Heart right ventricle (tissue), 16 donors: ENCODE measurements around the gene ARL6IP1. TPM values are rescaled to one million over a fixed set of nuclear protein-coding genes. Genes with fewer than 3 reads are reported as not detected.

ENCODE experiments used
- ATAC-seq, 8 donors: fragments of 200-7000 bp; cut with Tn5 transposase; one replicate each; pipeline ENCODE4 v1.9.1; 2020; ENCODE audit warnings: mild to moderate bottlenecking in 8 of 8, moderate library complexity in 8 of 8, moderate number of reproducible peaks in 1 of 8
- DNase-seq, 2 donors: peaks; one replicate each; pipeline ENCODE4 v3.0.0-alpha.2; 2020
- H3K27ac ChIP-seq, 10 donors: fragments of 200-600 bp; sonication (generic) in 2 of 10; one replicate each; pipeline versions ENCODE4 v1.5.0 to v1.8.0; 2020 to 2022; ENCODE audit warnings: mild to moderate bottlenecking in 3 of 10
- H3K27me3 ChIP-seq, 7 donors: fragments of 200-600 bp; one replicate each; pipeline ENCODE4 v1.8.0; 2021 to 2022; ENCODE audit warnings: mild to moderate bottlenecking in 2 of 7
- H3K36me3 ChIP-seq, 9 donors: fragments of 200-600 bp; sonication (generic) in 1 of 9; one replicate each; pipeline versions ENCODE4 v1.5.0 to v1.8.0; 2020 to 2022; ENCODE audit warnings: mild to moderate bottlenecking in 2 of 9
- H3K4me1 ChIP-seq, 9 donors: fragments of 200-600 bp; sonication (generic) in 1 of 9; one replicate each; pipeline versions ENCODE4 v1.5.0 to v1.8.0; 2020 to 2022; ENCODE audit warnings: mild to moderate bottlenecking in 4 of 9
- H3K4me3 ChIP-seq, 10 donors: fragments of 200-600 bp; sonication (generic) in 2 of 10; one replicate each; pipeline versions ENCODE4 v1.5.0 to v1.8.0; 2020 to 2022; ENCODE audit warnings: mild to moderate bottlenecking in 7 of 10, moderate library complexity in 2 of 10
- H3K9me3 ChIP-seq, 11 donors: fragments of 200-600 bp in 10 of 11; sonication (generic) in 2 of 11; one replicate each; pipeline versions ENCODE4 v1.5.0 to v1.8.0; 2013 to 2022; ENCODE audit warnings: mild to moderate bottlenecking in 2 of 11, control low read depth in 1 of 11, moderate library complexity in 1 of 11
- WGBS, 2 donors: extraction: QIAGEN DNeasy Blood & Tissue Kit; methylation state at CpG; one replicate each; pipeline ENCODE4 v1.1.7; 2013; ENCODE audit warnings: inconsistent platforms in 1 of 2; 5-methylcytosine and 5-hydroxymethylcytosine counted together
- intact Hi-C, 10 donors: fragments of 100-400 bp; cut with DNase I; formaldehyde crosslinking; loops; one replicate each; pipeline versions ENCODE4 v1.11.1 to v1.14.2; 2022
- polyA plus RNA-seq, 2 donors: library from polyadenylated mRNA; stranded (reverse); fragments of 200-250 nt; gene quantifications; one replicate each; pipeline ENCODE4 v1.2.3, GENCODE V29; 2013
- total RNA-seq, 10 donors: library from RNA; stranded (reverse); fragmentation: NEBNext Ultra II Directional in 3 of 10; extraction: Animal tissue kit (Norgen Biotek cat#: 25700) in 3 of 10; gene quantifications; one replicate each; pipeline versions ENCODE4 v1.2.1 to v1.2.4, GENCODE V29; 2021 to 2023
- TF ChIP-seq, protein P1 (sequence below), 9 donors: fragments of 200-600 bp; sonication (generic) in 2 of 9; IDR thresholded peaks; one replicate each; pipeline versions ENCODE4 v1.5.0 to v1.8.0; 2021 to 2022; ENCODE audit warnings: antibody characterized with exemption in 9 of 9, mild to moderate bottlenecking in 5 of 9, moderate library complexity in 1 of 9
- donor health status: Arrhythmogenic right ventricular cardiomyopathy.
- donor health status: ischemic (EF 13 %, LVEDD 7.1; RV severe dilation, severe dysfunction).
- donor health status: healthy with polysubstance abuse.
- donor health status: DM: no; HTN: yes; CAD: no.
- donor health status: DM: no; HTN: no; CAD: no.
- donor health status: ischemic (EF 25% LVEDD 6.9; RV normal size, moderate dysfunction).
- donor health status: ischemic (EF 25% LVEDD 5.7; RV mildly dilated, moderate dysfunction).
- donor health status: healthy.
- donor health status: DM: yes; HTN: yes; CAD: no.
- donor health status: Ischemic cardiomyopathy.
- donor health status: ischemic (EF 35%, LVEDD 5.7; RV mildly dilated, moderate dysfunction).
- donor health status: nonischemic (EF 11% LVEDD 7.7; RV severe dilation, severe dysfunction).
- donor health status: DM: yes; HTN: yes; CAD: no.
- donor health status: PGD.
- donor health status: ischemic (EF 29% LVEDD 5.4; RV normal size, mild dysfunction).
- donor health status: nonischemic (EF 23%, LVEDD 6.1; RV moderate dilation, normal function).

Gene ARL6IP1
- total and polyA plus RNA-seq, 12 donors, result 18.6 to 46.6 (median 22.0) TPM

DNA sequence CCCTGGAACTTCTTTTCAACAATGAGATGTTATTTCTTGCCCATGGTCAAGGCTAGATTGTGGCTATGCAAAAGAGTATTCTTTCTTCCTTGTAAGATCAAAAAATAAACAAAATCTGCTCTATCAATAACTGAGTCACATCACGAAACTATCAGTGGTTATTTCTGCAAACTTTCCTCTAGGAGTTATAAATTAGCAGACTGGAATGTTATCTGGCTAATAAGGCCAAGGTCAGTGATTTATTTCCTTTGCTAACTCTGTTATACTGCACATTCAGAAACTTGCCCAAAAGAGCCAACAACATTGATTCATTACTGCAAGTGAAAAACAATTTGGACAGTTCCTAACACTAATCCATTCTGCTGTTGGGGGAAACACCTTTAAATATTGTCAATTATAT lies 5.0 kb downstream of the ARL6IP1 start:
- Histone ChIP-seq H3K36me3 (peaks cover 0 to 72% (median 32%) of the 10 kb centered on the region in 9 donors), H3K9me3 (no peaks in the 10 kb centered on the region), H3K4me1 (peaks cover 0 to 42% (median 29%) of the 10 kb centered on the region in 9 donors), H3K27ac (no peak overlapping the region), H3K27me3 (no peaks in the 10 kb centered on the region), H3K4me3 (no peak overlapping the region)
- ATAC-seq (no peak), DNase-seq (no peak)
- 76 to 86% methylated on average over 1 of the region's 1 CpG for WGBS, 2 donors
- TF ChIP-seq, protein P1, sequence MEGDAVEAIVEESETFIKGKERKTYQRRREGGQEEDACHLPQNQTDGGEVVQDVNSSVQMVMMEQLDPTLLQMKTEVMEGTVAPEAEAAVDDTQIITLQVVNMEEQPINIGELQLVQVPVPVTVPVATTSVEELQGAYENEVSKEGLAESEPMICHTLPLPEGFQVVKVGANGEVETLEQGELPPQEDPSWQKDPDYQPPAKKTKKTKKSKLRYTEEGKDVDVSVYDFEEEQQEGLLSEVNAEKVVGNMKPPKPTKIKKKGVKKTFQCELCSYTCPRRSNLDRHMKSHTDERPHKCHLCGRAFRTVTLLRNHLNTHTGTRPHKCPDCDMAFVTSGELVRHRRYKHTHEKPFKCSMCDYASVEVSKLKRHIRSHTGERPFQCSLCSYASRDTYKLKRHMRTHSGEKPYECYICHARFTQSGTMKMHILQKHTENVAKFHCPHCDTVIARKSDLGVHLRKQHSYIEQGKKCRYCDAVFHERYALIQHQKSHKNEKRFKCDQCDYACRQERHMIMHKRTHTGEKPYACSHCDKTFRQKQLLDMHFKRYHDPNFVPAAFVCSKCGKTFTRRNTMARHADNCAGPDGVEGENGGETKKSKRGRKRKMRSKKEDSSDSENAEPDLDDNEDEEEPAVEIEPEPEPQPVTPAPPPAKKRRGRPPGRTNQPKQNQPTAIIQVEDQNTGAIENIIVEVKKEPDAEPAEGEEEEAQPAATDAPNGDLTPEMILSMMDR (IDR thresholded peaks at IDR 0.05), result no peak
- intact Hi-C loops, result loop anchor here in 1 of 10 donors (10.0 kb wide), 1 partner anchor 268 kb away; the partner anchor contains the start of gene COQ7

DNA sequence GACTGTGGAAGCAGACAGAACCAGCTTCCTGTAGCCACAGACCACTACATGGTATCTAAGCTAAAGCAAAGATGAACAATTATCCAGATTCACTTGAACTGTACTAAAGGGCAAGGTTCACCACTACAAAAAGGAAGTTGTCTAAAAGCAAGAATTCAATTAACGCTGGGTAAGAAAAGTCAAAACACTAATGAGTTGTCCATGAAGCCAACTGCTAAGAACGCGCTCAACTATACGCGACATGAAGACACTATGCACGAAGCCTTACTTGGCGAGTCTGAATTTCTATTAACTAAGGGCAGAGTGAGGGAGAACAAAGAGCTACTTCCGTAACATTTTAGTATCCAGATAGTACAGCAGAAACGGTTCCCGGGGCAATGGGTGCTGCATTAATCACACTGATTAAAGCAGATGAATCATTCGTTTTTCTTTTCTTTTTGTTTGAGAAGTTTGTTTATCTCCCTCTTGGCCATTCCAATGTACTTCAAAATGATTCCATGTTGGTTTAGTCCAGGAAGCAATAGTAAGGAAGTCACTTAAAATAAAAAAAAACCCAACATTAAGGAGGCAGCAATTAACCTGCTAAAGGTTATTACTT lies 8.4 kb downstream of the ARL6IP1 start:
- intact Hi-C loops, result loop anchor here in 1 of 10 donors (10.0 kb wide), 1 partner anchor 272 kb away; the partner anchor contains the start of gene COQ7
- Histone ChIP-seq H3K9me3 (no peaks in the 10 kb centered on the region), H3K27me3 (no peaks in the 10 kb centered on the region), H3K4me3 (no peak overlapping the region), H3K27ac (no peak overlapping the region), H3K4me1 (peaks cover 0 to 32% (median 18%) of the 10 kb centered on the region in 9 donors), H3K36me3 (peaks cover 0 to 79% (median 41%) of the 10 kb centered on the region in 9 donors)
- no peak for DNase-seq
- no peak for ATAC-seq
- TF ChIP-seq, protein P1 (IDR thresholded peaks at IDR 0.05), result no peak
- 91% methylated on average over 11 of the region's 11 CpGs for WGBS, 2 donors

DNA sequence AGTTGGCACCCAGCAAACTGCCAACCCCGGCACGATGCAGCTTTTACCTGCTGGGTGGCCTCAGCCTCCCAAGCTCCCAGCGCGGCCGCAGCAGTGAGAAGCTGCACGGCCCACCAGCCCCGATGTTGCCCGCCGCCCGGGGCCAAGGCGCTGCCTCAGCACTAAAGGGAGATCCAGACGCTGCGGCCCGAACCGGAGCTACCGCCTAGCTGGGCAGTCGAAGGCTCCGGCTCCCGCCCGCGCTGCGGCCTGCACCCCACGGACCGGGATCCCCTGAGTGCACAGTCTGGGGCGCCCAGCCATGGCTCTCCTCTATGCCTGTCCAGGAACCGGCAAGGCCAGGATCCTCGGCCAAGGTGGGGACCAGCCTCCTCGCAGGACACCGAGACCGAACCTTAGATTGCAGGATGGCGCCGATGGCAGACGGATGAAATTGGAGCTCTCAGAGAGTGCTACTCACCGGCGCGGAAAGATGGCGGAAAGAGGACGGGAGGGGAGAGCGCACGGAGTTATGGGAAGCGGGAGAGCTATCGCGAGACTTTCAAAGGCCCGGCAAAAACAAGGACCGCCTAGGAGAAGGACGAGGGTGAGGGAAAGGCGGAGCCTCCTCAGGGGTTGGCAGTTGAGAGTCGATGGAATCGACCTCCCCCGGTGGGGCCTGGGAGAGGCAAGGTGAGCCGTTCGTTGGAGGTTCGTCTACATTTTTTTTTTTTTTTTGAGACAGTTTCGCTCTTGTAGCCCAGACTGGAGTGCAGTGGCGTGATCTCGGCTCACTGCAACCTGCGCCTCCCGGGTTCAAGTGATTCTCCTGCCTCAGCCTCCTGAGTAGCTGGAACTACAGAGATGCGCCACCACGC lies 11.3 kb downstream of the ARL6IP1 start, which contains the start of gene RPS15A:
RPS15A (minus strand) TSS at position 485 of the 857 bp plus-strand sequence. CDS start 1,221 bp downstream, outside the sequence.
- H3K4me1 ChIP-seq, result peaks cover 0 to 47% (median 41%) of the 10 kb centered on the region in 9 donors
- DNase-seq (peak; percentile 88 to 97), ATAC-seq (peak; percentile 98 to 100 (median 100))
- H3K27me3 ChIP-seq, result no peaks in the 10 kb centered on the region
- H3K4me3 ChIP-seq, result peak within 1 kb of the TSS; percentile 73 to 97 (median 88)
- peak within 1 kb of the TSS in 9 of 10 donors; percentile 73 to 91 (median 84) for H3K27ac ChIP-seq
- H3K36me3 ChIP-seq, result peaks cover 0 to 79% (median 59%) of the 10 kb centered on the region in 9 donors
- TF ChIP-seq, protein P1 (IDR thresholded peaks at IDR 0.05), result peak in 1 of 9 donors; percentile 6
- intact Hi-C loops, result loop anchor here in 1 of 10 donors (10.0 kb wide), 1 partner anchor 275 kb away; the partner anchor contains the start of gene COQ7
- 3% methylated on average over 60 of the region's 60 CpGs for WGBS, 2 donors
- no peaks in the 10 kb centered on the region for H3K9me3 ChIP-seq

DNA sequence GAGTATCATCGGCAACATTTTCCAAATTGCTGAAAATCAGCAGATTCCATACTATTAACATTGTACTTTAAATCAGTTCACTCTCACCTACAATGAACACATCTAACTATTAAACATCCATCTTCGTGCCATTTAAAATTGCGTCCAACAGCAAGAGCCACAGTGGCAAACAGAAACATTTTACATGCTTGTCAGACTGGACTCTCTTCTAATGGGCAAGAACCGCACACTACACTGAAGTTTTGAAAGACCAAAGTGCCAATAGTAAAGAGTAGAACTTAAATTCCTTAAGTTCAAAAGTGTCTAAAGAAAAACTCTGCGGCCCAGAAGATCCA lies 11.9 kb downstream of the ARL6IP1 start:
- no peak for DNase-seq
- WGBS, 2 donors, result 1% methylated on average over 5 of the region's 5 CpGs
- Histone ChIP-seq H3K9me3 (no peaks in the 10 kb centered on the region), H3K27ac (peak overlapping the region in 9 of 10 donors; percentile 73 to 91 (median 84)), H3K4me3 (peak overlapping the region; percentile 73 to 97 (median 88)), H3K36me3 (peaks cover 0 to 79% (median 60%) of the 10 kb centered on the region in 9 donors), H3K27me3 (no peaks in the 10 kb centered on the region), H3K4me1 (peaks cover 0 to 52% (median 47%) of the 10 kb centered on the region in 9 donors)
- TF ChIP-seq, protein P1 (IDR thresholded peaks at IDR 0.05), result no peak
- peak in 1 of 8 donors; percentile 1 for ATAC-seq
- intact Hi-C loops, result no loop called here
